Mesodermal cell (in vitro differentiated cells): Measurements from ENCODE around the gene FAM216B. TPM values are rescaled to one million over a fixed set of nuclear protein-coding genes. Genes with fewer than 3 reads are reported as not detected.

ENCODE experiments used
- H3K27ac ChIP-seq: 2 replicates; pipeline ENCODE4 v1.7.0; 2013; ENCODE audit warnings: mild to moderate bottlenecking, low read depth, low read length, moderate library complexity; ENCODE audit not compliant: severe bottlenecking
- H3K36me3 ChIP-seq: 2 replicates; pipeline ENCODE4 v1.7.1; 2013; ENCODE audit warnings: mild to moderate bottlenecking, low read length, moderate library complexity; ENCODE audit not compliant: control insufficient read depth, insufficient read depth
- H3K4me1 ChIP-seq: one replicate; pipeline ENCODE4 v1.7.1; 2013; ENCODE audit warnings: mild to moderate bottlenecking, low read length; ENCODE audit not compliant: insufficient read depth, control insufficient read depth, poor library complexity, severe bottlenecking
- H3K4me3 ChIP-seq: 2 replicates; pipeline ENCODE4 v1.7.0; 2013; ENCODE audit warnings: low read length, control low read depth, mild to moderate bottlenecking; ENCODE audit not compliant: insufficient read depth, poor library complexity, severe bottlenecking; ENCODE audit errors: extremely low read depth
- H3K9me3 ChIP-seq: 2 replicates; pipeline ENCODE4 v1.7.1; 2013; ENCODE audit warnings: mild to moderate bottlenecking, low read length, moderate library complexity; ENCODE audit not compliant: control insufficient read depth
- WGBS, 2 experiments: methylation state at CpG; one replicate each; pipeline ENCODE4 v1.1.5; 2013; ENCODE audit warnings: missing lambda C conversion rate in 2 of 2; ENCODE audit not compliant: insufficient coverage in 2 of 2; 5-methylcytosine and 5-hydroxymethylcytosine counted together
- polyA plus RNA-seq, 2 experiments: library from polyadenylated mRNA; stranded (reverse); fragments of 50-300 nt; gene quantifications; one replicate each; pipeline ENCODE4 v1.2.3, GENCODE V29; 2013

FAM216B gene
- polyA plus RNA-seq (2013, experiment 1 of 2) = not detected
- not detected for polyA plus RNA-seq (2013, experiment 2 of 2)

- H3K36me3 ChIP-seq = no peaks in the 10 kb centered on the region
- no peak within 1 kb of the TSS for H3K4me3 ChIP-seq
- WGBS, 2 experiments = 100% methylated on average over 1 of the region's 3 CpGs; no CpG with 5 or more reads in 1 of the 2 experiments
- no peaks in the 10 kb centered on the region for H3K4me1 ChIP-seq
- H3K9me3 ChIP-seq = peaks cover 8% of the 10 kb centered on the region
- H3K27ac ChIP-seq = no peak within 1 kb of the TSS
Measured at GRCh38 chr13:42781352-42781751, at the start of gene FAM216B. Gene FAM216B, plus strand, starts transcription at chr13:42781584. Its CDS starts 2,484 bp downstream, at chr13:42784068.

- no peaks in the 10 kb centered on the region for H3K4me1 ChIP-seq
- no peaks in the 10 kb centered on the region for H3K36me3 ChIP-seq
- H3K27ac ChIP-seq = no peak overlapping the region
- H3K9me3 ChIP-seq = no peaks in the 10 kb centered on the region
- H3K4me3 ChIP-seq = no peak overlapping the region
Measured at GRCh38 chr13:42732073-42732472, 49.3 kb upstream of the FAM216B start.

- Histone ChIP-seq H3K9me3 (no peaks in the 10 kb centered on the region), H3K27ac (no peak overlapping the region), H3K4me3 (no peak overlapping the region), H3K4me1 (no peaks in the 10 kb centered on the region), H3K36me3 (no peaks in the 10 kb centered on the region)
- no CpG with 5 or more reads among the region's 2 CpGs for WGBS, 2 experiments
Measured at GRCh38 chr13:42733046-42733445, 48.3 kb upstream of the FAM216B start.

GRCh38 chr13:42735010-42735409 lies 46.4 kb upstream of the FAM216B start:
- 71 to 80% methylated on average over 1 of the region's 3 CpGs for WGBS, 2 experiments
- H3K27ac ChIP-seq = no peak overlapping the region
- H3K36me3 ChIP-seq = no peaks in the 10 kb centered on the region
- H3K4me3 ChIP-seq = no peak overlapping the region
- H3K4me1 ChIP-seq = no peaks in the 10 kb centered on the region
- no peaks in the 10 kb centered on the region for H3K9me3 ChIP-seq

GRCh38 chr13:42740753-42741152 lies 40.6 kb upstream of the FAM216B start:
- H3K27ac ChIP-seq = no peak overlapping the region
- H3K36me3 ChIP-seq = no peaks in the 10 kb centered on the region
- no peaks in the 10 kb centered on the region for H3K9me3 ChIP-seq
- WGBS, 2 experiments = no CpG with 5 or more reads among the region's 1 CpG
- no peaks in the 10 kb centered on the region for H3K4me1 ChIP-seq
- H3K4me3 ChIP-seq = no peak overlapping the region

GRCh38 chr13:42741914-42742313 lies 39.5 kb upstream of the FAM216B start:
- Histone ChIP-seq H3K27ac (no peak overlapping the region), H3K36me3 (no peaks in the 10 kb centered on the region), H3K4me1 (peaks cover 9% of the 10 kb centered on the region), H3K4me3 (no peak overlapping the region), H3K9me3 (no peaks in the 10 kb centered on the region)
- WGBS, 2 experiments = 100% methylated on average over 1 of the region's 2 CpGs; no CpG with 5 or more reads in 1 of the 2 experiments

GRCh38 chr13:42745655-42746054 lies 35.7 kb upstream of the FAM216B start:
- WGBS, 2 experiments = 80% methylated on average over 1 of the region's 6 CpGs; no CpG with 5 or more reads in 1 of the 2 experiments
- Histone ChIP-seq H3K9me3 (no peaks in the 10 kb centered on the region), H3K4me3 (no peak overlapping the region), H3K36me3 (no peaks in the 10 kb centered on the region), H3K4me1 (peaks cover 20% of the 10 kb centered on the region), H3K27ac (no peak overlapping the region)

- H3K36me3 ChIP-seq = no peaks in the 10 kb centered on the region
- no peak overlapping the region for H3K4me3 ChIP-seq
- peaks cover 20% of the 10 kb centered on the region for H3K4me1 ChIP-seq
- H3K9me3 ChIP-seq = no peaks in the 10 kb centered on the region
- H3K27ac ChIP-seq = peak overlapping the region; percentile 58
- 100% methylated on average over 1 of the region's 2 CpGs; no CpG with 5 or more reads in 1 of the 2 experiments for WGBS, 2 experiments
Measured at GRCh38 chr13:42746866-42747265, 34.5 kb upstream of the FAM216B start.

- Histone ChIP-seq H3K4me1 (peaks cover 20% of the 10 kb centered on the region), H3K36me3 (no peaks in the 10 kb centered on the region), H3K27ac (peak overlapping the region; percentile 58), H3K4me3 (no peak overlapping the region), H3K9me3 (no peaks in the 10 kb centered on the region)
- WGBS, 2 experiments = 70 to 100% methylated on average over 1 to 2 of the region's 4 CpGs
Measured at GRCh38 chr13:42747399-42747873, 33.9 kb upstream of the FAM216B start.

GRCh38 chr13:42750794-42751193 lies 30.6 kb upstream of the FAM216B start:
- 72% methylated on average over 4 of the region's 5 CpGs; no CpG with 5 or more reads in 1 of the 2 experiments for WGBS, 2 experiments
- Histone ChIP-seq H3K4me1 (peaks cover 20% of the 10 kb centered on the region), H3K36me3 (no peaks in the 10 kb centered on the region), H3K9me3 (no peaks in the 10 kb centered on the region), H3K27ac (no peak overlapping the region), H3K4me3 (no peak overlapping the region)

- no peak overlapping the region for H3K4me3 ChIP-seq
- no peaks in the 10 kb centered on the region for H3K36me3 ChIP-seq
- H3K9me3 ChIP-seq = no peaks in the 10 kb centered on the region
- no peak overlapping the region for H3K27ac ChIP-seq
- 60% methylated on average over 1 of the region's 3 CpGs; no CpG with 5 or more reads in 1 of the 2 experiments for WGBS, 2 experiments
- peaks cover 13% of the 10 kb centered on the region for H3K4me1 ChIP-seq
Measured at GRCh38 chr13:42751693-42752092, 29.7 kb upstream of the FAM216B start.
